Measurements from ENCODE around the gene DISP3.

DISP3 gene

GRCh38 chr1:11518791-11519628 is 40.1 kb downstream of the DISP3 start:
- FAIRE-seq: no peak

- FAIRE-seq: no peak
Measured at GRCh38 chr1:11519629-11520031, 40.7 kb downstream of the DISP3 start.

GRCh38 chr1:11520531-11521233 is 41.7 kb downstream of the DISP3 start:
- no peak for FAIRE-seq

DNA sequence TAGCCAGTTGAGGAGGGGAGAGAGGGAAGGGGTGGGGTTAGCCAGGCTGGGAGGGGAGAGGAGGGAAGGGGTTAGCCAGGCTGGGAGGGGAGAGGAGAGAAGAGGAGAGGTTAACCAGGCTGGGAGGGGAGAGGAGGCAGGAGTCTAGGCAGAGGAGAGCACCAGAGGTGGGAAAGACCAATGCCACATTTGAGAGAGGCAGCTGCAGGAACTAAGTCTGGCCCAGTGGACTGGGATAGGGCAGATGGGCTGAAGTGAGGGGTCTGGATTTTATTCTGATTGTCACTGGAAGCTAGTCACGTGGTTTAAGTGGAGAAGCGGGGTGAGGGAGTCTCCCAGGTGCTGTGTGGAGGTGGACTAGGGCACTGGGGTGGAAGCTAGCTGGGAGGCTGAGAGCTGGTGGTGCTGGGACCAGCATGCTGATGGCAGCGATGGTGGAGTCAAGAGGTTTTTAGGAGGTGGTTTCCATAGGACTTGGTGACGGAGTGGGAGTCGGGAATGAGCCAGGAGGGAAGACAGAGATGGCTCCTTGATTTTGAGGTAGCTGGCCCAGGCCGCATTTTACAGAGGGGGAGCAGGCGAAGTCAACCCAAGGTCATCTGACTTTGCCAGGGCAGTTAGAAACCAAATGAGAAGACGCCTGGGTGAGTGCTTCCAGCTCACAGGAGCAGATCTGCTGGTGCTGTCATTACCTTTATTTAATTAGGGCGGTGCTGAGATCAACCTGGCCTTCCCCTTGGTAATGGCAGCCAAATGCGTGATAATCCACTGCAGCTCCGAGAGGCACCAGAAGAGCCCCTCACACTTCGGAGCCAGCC is 42.8 kb downstream of the DISP3 start:
- no peak for FAIRE-seq

- no peak for FAIRE-seq
Measured at GRCh38 chr1:11522400-11523235, 43.7 kb downstream of the DISP3 start.

GRCh38 chr1:11523261-11523660 is 44.3 kb downstream of the DISP3 start:
- FAIRE-seq: no peak

GRCh38 chr1:11523746-11524464 is 45.0 kb downstream of the DISP3 start:
- FAIRE-seq: no peak

GRCh38 chr1:11524465-11525150 is 45.7 kb downstream of the DISP3 start:
- FAIRE-seq: no peak

GRCh38 chr1:11525151-11525505 is 46.2 kb downstream of the DISP3 start:
- FAIRE-seq: no peak

- FAIRE-seq: no peak
Measured at GRCh38 chr1:11525516-11525915, 46.6 kb downstream of the DISP3 start.

DNA sequence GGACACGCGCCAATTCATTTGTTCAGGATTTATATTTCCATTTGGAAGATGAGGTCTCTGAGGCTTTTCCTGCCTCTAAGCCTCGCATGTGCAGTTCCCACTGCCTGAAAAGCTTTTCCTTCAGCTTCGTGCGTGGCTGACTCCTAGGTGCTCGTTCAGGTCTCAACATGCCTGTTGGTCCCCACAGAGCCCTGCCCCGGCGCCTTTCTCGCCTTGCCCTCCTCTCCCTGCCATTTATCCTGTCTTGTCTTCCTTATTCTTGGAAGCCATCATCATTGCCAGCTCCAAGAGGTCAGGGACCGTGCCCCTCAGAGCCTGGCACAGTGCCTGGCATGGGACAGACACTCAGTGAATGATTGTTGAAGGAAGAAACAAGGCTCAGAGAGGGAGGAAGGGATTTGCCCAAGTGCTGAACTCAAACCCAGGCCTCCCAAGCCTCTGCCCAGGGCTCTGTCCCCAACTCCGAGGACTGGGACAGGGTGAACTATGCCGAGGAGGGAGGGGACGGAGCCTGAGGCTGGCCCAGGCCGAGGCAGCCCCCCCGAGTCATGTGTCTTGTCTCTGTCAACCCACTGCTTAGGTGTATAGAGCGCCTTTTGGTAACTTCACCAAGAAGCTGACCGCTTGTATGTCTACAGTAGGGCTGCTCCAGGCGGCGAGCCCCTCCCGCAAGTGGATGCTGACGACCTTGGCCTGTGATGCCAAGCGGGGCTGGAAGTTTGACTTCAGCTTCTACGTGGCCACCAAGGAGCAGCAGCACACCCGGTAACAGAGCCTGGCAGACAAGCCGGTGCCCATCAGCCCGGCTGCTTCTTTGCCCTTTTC is 47.3 kb downstream of the DISP3 start:
- FAIRE-seq: no peak

DNA sequence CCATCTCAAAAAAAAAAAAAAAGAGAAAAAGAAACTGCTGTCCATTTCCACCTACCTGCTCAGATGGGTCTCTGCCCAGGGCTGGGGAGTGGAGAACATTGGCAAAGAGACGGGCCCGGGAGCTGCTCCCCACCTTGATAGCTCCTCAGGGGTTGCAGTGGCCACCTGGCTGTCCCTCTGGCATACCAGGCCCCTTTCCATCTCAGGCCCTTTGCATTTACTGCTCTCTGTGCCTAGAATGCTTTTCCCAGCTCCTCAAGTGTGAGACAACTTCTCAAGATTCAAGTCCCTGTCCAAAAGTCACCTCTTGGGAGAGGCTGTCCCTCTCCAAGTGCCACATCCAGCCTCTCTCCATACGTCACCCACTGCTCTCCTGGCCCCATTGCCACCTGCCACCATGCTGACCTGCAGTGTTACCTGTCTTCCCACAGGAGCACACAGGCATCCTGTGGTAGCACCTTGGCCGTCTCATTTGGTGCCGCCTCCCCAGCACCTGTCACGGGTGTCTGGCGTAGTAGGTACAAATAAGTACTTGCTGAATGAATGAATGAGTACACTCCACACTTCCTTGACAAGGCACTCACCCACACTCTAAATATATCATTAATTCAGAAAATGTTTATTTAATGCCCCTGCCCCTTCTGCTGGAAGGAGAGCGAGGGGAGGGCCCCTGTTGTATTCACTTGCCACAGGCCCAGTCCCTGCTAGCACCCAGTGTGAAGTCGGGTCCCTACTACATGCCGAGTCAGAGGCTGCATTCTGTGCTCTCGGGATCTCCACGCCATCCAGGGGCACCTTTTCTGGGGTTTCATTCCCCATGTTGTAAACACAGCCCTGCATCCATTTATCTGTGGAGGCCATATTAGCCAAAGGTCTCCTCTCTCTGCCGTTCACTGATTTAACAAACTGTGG is 48.8 kb downstream of the DISP3 start:
- FAIRE-seq: no peak

DNA sequence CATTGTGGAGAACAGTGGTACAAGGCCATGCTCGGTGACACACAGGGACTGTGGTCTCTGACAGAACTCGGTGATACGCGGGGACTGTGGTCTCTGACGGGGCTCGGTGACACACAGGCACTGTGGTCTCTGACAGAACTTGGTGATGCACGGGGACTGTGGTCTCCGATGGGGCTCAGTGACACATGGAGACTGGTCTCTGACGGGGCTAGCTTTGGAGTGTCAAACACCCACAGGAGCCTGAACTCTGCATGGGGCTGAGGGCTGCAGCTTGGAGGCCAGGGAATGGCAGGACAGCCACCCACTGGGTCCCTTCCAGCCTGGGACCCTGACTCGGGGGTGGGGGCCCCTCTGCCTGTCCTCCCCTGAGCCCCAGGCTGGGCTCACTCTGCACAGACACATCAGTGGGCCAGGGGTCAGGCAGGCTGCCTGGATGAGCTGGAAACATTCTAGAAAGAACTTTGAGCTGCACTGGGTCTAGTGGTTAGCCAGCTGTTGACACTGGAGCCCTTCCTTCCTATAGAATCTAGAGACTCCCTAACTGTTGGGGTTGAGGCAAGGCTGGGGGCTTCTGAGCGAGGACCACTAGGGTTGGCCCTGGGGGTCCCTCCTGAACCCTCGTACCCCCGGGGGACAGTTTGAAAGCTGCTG is 49.8 kb downstream of the DISP3 start:
- no peak for FAIRE-seq

GRCh38 chr1:11529330-11529729 is 50.4 kb downstream of the DISP3 start:
- no peak for FAIRE-seq

DNA sequence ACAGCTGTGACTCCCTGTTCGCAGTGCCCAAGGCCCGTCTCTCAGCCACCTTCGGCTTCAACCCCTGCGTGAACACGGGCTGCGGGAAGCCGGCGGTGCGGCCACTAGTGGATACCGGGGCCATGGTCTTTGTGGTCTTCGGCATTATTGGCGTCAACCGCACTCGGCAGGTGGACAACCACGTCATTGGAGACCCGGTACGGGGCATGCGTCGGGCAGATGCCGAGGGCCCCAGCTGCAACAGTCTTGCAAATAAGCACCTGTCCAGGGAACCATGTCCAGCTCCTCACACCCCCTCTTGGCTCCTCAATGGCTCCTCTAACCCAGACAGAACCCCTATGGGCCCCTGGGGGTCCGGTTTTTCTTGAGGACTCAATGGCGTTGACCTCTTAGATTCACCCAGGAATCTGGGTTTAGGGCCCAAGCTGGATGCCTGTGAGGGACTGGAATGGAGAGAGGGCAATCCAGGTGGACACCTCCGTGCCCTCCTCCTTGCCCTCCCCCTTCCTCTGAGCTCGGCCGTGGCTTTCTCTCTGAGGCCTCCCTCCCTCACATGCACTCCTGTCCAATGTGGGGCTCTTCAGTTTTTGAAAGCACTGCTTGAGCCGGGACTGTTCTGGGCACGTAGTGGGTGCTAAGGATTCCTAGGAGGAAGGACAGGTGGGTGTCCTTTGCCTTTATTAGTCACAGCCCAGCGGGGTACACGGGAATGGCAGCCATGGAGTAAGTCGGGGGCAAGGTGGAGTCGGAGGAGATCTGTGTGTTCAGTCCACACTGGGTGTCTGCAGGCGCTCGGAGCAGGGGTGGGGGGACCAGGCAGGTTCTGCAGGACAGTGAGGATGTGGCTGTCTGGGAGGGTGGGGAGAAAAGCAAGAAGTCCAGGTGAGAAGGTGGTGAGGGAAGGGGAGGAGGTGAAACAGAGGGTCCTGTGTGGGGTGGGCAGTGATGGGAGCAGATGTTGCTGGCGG is 51.1 kb downstream of the DISP3 start:
- no peak for FAIRE-seq

DNA sequence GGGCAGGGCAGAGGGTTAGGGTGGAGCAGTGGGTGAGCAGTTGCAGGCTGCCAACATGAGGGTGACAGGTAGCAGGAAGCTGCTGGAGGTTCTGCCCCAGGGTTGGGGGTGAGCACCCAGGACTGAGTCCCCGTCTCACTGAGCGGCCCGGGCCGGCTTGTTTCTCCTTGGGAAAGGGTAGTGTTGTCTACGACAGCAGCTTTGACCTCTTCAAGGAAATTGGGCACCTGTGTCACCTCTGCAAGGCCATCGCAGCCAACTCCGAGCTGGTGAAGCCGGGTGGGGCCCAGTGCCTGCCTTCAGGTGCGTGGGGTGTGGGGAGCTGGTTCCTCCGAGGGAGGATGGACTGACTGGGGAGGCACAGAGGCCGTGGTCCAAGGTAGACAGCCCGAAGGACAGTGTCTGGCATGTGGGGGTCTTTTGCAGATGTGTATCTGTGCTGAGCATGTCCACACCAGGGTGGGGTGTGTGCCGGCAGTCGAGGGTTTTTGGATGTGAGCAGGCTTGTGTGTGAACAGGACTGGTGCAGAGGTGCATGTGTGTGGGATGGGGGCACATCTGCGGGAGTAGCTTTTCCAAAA is 51.9 kb downstream of the DISP3 start:
- no peak for FAIRE-seq

GRCh38 chr1:11531314-11531870 is 52.4 kb downstream of the DISP3 start:
- FAIRE-seq: no peak

All from TTC549 (cell line).